Stimulated activated effector memory CD8-positive, alpha-beta T cell treated with anti-CD3 and anti-CD28 coated beads, Interleukin-12 subunit alpha, Interleukin-12 subunit beta, amount 100 ng/mL, for 72 hours (primary cell): Measurements from ENCODE around the gene ADM.
"Not testable (repeated sequence)": the region's sequence is repeated elsewhere in the genome, so short reads cannot be mapped to it uniquely, and the experiment has no call there.

ENCODE experiments used
- ATAC-seq: fragments of 150-1000 bp; cut with Tn5 transposase; 2 replicates; pipeline ENCODE4 v1.10.0; 2021
- DNase-seq, 2 donors: peaks; one replicate each; pipeline ENCODE4 v3.0.0; 2021 to 2022; ENCODE audit warnings: low spot score in 2 of 2
- H3K27ac Mint-ChIP-seq: one replicate; pipeline ENCODE4 v1.8.0; 2022; ENCODE audit warnings: mild to moderate bottlenecking, mixed read lengths
- H3K36me3 Mint-ChIP-seq: one replicate; pipeline ENCODE4 v1.8.0; 2022; ENCODE audit warnings: mild to moderate bottlenecking, mixed read lengths
- H3K4me1 Mint-ChIP-seq: one replicate; pipeline ENCODE4 v1.8.0; 2022; ENCODE audit warnings: mixed read lengths
- H3K4me3 Mint-ChIP-seq: one replicate; pipeline ENCODE4 v1.8.0; 2022; ENCODE audit warnings: mild to moderate bottlenecking, mixed read lengths
- H3K9me3 Mint-ChIP-seq: one replicate; pipeline ENCODE4 v1.8.0; 2022; ENCODE audit warnings: mixed read lengths

ADM gene, protein sequence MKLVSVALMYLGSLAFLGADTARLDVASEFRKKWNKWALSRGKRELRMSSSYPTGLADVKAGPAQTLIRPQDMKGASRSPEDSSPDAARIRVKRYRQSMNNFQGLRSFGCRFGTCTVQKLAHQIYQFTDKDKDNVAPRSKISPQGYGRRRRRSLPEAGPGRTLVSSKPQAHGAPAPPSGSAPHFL

DNA sequence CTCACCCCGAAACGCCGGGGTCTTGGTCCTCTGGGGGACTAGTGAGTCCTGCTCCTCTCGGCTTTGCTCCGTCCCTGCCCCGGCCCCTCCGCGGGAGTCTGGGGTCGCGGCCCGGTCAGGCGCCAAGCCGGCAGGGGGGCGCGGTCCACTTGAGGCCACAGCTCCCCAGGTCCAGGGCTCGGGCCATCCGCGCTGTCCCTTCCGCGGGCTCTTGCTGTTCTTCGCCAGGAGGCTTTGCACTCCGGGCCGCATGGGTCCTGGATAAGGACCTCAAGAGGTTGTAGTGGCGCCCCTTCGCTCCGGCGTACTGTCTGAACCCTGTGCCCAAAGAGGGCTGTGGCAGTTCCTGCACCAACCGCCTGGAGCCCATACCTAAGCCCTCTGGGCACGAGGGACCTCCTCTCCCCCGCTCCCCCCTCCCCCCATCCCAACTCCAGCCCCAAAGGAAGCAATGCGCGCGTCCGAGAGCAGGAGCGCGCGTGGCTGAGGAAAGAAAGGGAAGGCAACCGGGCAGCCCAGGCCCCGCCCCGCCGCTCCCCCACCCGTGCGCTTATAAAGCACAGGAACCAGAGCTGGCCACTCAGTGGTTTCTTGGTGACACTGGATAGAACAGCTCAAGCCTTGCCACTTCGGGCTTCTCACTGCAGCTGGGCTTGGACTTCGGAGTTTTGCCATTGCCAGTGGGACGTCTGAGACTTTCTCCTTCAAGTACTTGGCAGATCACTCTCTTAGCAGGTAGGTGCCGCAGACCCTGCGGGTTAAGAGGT is at the start of gene ADM:
ADM (plus strand) TSS at position 579 of the 767 bp plus-strand sequence. CDS start 628 bp downstream, outside the sequence.
- DNase-seq, result peak in 1 of 2 donors; percentile 66
- ATAC-seq, result peak; percentile 46
- Mint-ChIP-seq H3K27ac (peak within 1 kb of the TSS; percentile 74), H3K9me3 (no peaks in the 10 kb centered on the region), H3K36me3 (peaks cover 39% of the 10 kb centered on the region), H3K4me1 (peaks cover 50% of the 10 kb centered on the region), H3K4me3 (peak within 1 kb of the TSS; percentile 89)

DNA sequence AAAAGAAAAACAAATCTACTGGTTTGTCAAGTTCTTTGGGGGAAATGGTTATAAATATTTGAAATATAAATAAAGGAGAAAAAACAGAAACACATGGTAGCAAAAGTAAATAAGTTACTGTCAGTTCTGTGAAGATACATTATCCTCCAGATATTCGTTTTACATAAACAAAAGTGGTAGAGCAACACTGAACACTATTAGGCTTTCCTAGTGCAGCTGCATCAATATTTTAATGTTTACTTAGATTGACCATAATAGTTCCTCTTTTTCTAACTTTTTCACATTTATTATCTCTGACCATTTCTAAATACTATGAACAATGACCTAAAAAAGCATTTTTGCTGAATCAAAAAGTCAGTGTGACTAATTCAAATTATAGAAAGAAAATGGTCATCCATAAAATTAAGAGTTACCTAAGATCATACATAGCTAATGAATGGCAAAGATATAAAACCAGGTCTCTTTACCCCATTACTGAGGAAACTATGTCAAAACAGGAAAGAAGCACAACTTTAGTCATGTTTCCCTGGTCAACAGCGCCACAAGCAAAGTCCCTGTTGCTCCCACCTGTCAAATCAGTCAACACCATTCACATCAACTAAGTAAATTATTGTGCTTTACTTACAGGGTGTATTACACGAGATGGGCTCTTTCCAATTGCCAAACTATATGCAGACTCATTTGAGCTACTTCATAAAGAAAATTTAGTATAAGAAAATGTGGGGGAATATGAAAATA is 49.3 kb upstream of the ADM start:
- Mint-ChIP-seq H3K9me3 (no peaks in the 10 kb centered on the region), H3K27ac (no peak overlapping the region), H3K36me3 (no peaks in the 10 kb centered on the region), H3K4me1 (no peaks in the 10 kb centered on the region), H3K4me3 (no peak overlapping the region)
- DNase-seq (no peak), ATAC-seq (peak; percentile 21)

DNA sequence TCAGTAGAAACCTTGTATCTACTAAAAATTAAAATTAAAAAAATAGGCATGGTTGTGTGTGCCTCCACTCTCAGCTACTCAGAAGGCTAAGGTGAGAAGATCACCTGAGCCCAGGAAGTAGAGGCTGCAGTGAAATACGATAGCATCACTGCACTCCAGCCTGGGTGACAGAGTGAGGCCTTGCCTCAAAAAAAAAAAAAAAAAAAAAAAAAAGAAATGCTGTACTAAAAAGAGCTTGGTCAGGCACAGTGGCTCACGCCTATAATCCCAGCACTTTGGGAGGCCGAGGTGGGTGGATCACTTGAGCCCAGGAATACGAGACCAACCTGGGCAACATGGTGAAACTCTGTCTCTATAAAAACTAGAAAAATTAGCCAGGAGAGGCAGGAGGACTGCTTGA is 47.4 kb upstream of the ADM start:
- H3K27ac Mint-ChIP-seq, result no peak overlapping the region

DNA sequence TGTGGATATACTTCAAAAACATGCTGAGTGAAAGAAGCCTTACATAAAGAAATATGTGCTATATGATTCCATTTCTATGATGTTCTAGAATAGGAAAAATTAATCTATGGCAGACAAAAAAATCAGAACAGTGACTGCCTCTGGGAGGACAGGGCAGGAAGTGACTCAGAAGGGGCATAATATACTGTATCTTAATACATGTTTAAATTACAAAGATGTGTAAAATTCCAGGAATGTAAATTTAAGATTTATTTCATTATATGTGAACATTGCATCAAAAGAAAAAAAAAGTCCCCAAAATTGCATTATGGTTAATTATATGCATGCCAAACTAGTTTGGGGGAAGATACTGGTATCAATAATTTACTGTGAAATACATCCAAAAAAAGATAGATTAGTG is 43.1 kb upstream of the ADM start:
- H3K9me3 Mint-ChIP-seq, result no peaks in the 10 kb centered on the region
- no peak for DNase-seq

More for the DNA sequence above, 47.4 kb upstream of the ADM start:
- Mint-ChIP-seq H3K4me3 (no peak overlapping the region), H3K36me3 (no peaks in the 10 kb centered on the region), H3K4me1 (no peaks in the 10 kb centered on the region), H3K9me3 (no peaks in the 10 kb centered on the region)
- no peak for DNase-seq
- no peak for ATAC-seq

DNA sequence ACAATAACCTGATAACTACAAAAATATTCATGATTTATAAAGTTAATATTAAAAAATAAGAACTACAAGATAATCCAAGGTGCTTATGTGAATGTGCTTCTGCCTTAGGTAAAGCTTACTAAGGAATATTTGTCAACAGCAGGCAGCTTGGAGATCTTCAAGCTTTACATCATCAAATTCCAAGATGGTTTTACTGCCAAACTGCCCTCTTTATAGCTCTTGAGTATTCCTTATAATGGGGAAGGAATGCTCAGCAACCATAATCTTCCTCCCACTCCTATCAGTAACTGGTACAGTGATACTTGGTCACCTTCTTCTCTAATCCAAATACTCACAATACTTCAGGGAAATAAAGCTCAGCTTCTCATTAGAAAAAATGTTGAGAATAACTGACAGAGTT is 40.9 kb upstream of the ADM start:
- no peaks in the 10 kb centered on the region for H3K36me3 Mint-ChIP-seq
- no peaks in the 10 kb centered on the region for H3K9me3 Mint-ChIP-seq
- H3K27ac Mint-ChIP-seq, result no peak overlapping the region
- no peak overlapping the region for H3K4me3 Mint-ChIP-seq
- ATAC-seq, result no peak
- H3K4me1 Mint-ChIP-seq, result no peaks in the 10 kb centered on the region
- no peak for DNase-seq

More for the DNA sequence above, 43.1 kb upstream of the ADM start:
- Mint-ChIP-seq H3K4me1 (no peaks in the 10 kb centered on the region), H3K4me3 (no peak overlapping the region), H3K27ac (no peak overlapping the region), H3K36me3 (no peaks in the 10 kb centered on the region)
- no peak for ATAC-seq

DNA sequence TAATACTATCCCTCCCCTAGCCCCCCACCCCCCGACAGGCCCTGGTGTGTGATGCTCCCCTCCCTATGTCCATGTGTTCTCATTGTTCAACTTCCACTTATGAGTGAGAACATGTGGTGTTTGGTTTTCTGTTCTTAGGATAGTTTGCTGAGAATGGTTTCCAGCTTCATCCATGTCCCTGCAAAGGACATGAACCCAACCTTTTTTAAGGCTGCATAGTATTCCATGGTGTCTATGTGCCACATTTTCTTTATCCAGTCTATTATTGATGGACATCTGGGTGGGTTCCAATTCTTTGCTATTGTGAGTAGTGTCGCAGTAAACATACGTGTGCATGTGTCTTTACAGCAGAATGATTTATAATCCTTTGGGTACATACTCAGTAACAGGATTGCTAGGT is 40.2 kb upstream of the ADM start:
- not testable (repeated sequence) for H3K4me3 Mint-ChIP-seq, H3K27ac Mint-ChIP-seq, H3K4me1 Mint-ChIP-seq, H3K36me3 Mint-ChIP-seq, DNase-seq, H3K9me3 Mint-ChIP-seq, ATAC-seq

DNA sequence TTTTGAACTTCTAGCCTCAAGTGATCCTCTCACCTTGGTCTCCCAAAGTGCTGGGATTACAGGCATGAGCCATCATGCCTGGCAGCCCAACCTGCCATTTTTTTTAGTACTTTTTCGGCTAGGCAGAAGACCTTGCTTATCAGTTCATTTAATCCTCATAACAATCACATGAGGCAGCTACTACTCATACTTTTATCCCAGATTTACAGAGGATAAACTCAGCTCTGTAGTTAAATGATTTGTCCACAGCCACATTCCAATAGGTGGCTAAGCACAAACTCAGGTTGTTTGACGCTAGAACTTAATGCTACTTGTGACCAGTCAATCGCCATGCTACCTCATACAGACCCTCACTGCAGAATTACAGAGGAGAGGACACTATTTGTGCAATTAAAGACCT is 38.9 kb upstream of the ADM start:
- Mint-ChIP-seq H3K36me3 (no peaks in the 10 kb centered on the region), H3K4me3 (no peak overlapping the region), H3K4me1 (no peaks in the 10 kb centered on the region), H3K9me3 (no peaks in the 10 kb centered on the region), H3K27ac (no peak overlapping the region)
- ATAC-seq (no peak), DNase-seq (no peak)

DNA sequence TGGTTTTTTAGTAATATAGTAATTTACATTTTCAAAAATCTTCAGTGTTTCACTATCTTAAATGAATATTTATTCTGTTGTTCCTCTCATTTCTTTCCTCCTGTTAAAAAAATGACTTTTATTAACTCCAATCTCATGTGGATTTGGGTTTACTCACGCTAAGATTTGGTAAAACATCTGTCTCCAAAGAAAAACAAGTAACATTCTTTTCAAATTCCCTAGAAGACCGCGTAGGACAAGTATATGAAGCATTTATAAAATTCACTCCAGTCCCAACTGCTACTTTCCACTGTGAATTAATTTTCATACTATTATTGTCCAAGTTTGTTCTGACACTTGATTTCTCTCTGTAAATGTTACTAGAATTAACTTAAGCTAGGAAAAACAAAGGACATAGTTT is 37.1 kb upstream of the ADM start:
- DNase-seq, result no peak
- H3K27ac Mint-ChIP-seq, result no peak overlapping the region

DNA sequence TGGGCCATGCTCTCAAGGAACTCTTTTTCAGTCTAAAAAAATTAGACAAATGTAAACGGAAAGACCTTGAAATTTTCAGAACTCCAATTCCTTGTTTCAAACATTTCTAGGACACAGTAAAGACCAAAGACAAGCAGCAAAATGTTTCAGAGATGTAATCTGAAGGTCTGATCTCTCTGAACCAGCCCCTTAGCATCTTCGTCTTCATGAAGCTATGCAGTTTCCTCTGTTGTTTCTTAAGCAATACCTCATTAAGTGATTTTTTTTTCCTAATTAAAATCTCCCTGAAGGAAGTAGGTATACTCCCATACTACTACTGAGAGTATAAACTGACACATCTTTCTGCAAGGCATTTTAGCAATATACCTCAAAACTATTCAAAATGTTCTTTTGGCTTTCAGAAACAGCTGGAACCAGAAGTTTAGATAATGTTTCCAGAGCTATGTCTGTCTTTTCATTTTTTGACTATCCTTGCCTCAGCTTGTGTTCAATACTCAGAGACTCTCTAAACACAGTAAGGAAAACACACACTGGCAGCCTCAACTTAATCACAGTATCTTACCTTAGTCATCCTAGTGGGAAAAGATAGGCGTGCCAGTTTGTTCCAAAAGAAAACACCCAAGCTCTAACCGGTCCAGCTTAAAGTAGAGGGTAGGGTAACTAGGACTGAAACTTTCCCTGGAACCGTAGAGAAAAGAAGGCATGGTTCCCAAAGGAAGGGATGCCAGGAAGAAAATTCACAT is 36.0 kb upstream of the ADM start:
- no peaks in the 10 kb centered on the region for H3K9me3 Mint-ChIP-seq
- ATAC-seq (no peak), DNase-seq (no peak)

More for the DNA sequence above, 37.1 kb upstream of the ADM start:
- Mint-ChIP-seq H3K4me3 (no peak overlapping the region), H3K4me1 (no peaks in the 10 kb centered on the region), H3K9me3 (no peaks in the 10 kb centered on the region), H3K36me3 (no peaks in the 10 kb centered on the region)
- ATAC-seq, result no peak

DNA sequence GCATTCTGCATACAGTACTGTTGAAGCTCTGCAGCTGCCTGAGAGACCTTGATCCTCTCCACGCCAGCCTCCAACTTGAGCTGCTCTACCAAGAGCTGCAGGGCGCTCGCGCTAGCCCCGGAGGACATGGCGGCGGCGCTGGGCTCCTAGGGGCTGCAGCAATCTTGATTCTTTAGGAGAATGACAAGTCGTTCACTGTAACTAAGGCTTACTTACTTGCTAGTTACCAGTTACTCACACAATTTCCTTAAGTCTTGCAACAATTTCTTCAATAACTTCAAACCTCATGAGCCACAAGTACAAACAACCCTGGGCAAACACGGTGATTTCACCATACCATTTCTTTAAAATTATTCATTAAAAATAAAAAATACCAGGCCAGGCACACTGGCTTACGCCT is 32.7 kb upstream of the ADM start:
- Mint-ChIP-seq H3K9me3 (no peaks in the 10 kb centered on the region), H3K27ac (no peak overlapping the region), H3K4me3 (no peak overlapping the region), H3K36me3 (no peaks in the 10 kb centered on the region), H3K4me1 (peaks cover 6% of the 10 kb centered on the region)
- DNase-seq (no peak), ATAC-seq (peak; percentile 44)

More for the DNA sequence above, 36.0 kb upstream of the ADM start:
- H3K36me3 Mint-ChIP-seq, result no peaks in the 10 kb centered on the region
- no peak overlapping the region for H3K4me3 Mint-ChIP-seq
- no peak overlapping the region for H3K27ac Mint-ChIP-seq
- H3K4me1 Mint-ChIP-seq, result no peaks in the 10 kb centered on the region

DNA sequence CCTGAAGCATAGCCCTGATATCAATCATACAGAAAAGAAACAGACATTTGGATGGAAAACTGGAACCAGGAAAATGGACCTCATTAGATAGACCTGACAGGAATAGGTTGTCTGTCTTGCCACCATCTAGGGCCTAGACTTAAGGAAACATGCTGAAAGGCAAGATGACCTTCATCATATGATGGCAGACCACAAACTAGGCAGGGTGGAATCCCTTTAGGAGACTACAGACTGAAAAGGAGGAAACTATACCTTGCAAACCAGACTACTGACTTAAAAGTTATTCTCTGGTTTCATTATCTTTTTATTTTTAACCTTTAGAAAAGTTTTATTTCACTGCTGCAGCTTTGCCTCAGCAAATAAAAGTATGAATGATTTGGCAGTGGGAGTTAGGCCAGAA is 31.1 kb upstream of the ADM start:
- H3K4me1 Mint-ChIP-seq, result peaks cover 6% of the 10 kb centered on the region

DNA sequence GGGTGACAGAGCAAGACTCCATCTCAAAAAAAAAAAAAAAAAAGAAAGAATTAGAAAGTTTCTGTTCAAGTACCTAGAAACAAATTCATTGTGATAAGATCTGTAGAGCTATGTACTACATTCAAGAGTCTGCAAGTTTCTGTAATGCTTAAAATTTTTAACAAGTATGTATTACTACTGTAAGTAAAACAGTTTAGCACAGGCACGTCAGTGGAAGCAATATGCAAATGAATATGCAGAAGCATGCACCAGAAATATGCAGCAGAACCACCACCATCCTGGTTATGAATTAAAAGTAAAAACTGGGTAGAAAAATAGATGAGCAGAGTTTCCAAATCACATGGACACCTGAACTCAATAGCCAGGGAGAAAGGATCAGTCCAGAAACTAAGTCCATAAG is 30.1 kb upstream of the ADM start:
- ATAC-seq, result no peak
- no peak overlapping the region for H3K27ac Mint-ChIP-seq
- no peak overlapping the region for H3K4me3 Mint-ChIP-seq
- peaks cover 6% of the 10 kb centered on the region for H3K4me1 Mint-ChIP-seq
- H3K36me3 Mint-ChIP-seq, result no peaks in the 10 kb centered on the region
- no peak for DNase-seq
- no peaks in the 10 kb centered on the region for H3K9me3 Mint-ChIP-seq

More for the DNA sequence above, 31.1 kb upstream of the ADM start:
- Mint-ChIP-seq H3K9me3 (no peaks in the 10 kb centered on the region), H3K4me3 (no peak overlapping the region), H3K27ac (no peak overlapping the region), H3K36me3 (no peaks in the 10 kb centered on the region)
- DNase-seq (no peak), ATAC-seq (no peak)

DNA sequence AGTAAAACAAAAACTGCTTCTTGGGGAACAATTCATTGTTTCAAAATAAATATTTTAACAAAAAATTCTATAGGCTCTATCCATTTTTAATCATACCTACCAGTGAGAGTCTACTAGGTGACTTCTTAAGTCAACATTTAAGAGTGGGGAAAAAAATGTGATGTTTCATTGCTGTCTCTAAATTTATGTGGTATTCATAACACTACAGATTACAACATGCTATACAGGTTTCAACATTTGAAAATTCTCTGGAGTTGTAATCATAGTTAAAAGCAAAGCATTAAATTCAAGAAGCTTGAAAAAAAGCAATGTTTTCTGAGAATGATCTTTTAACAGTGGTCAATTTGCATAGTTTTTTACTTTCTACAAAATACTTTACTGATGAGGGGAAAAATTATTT is 29.2 kb upstream of the ADM start:
- H3K4me3 Mint-ChIP-seq, result no peak overlapping the region
- no peak overlapping the region for H3K27ac Mint-ChIP-seq
- H3K9me3 Mint-ChIP-seq, result no peaks in the 10 kb centered on the region
- peaks cover 6% of the 10 kb centered on the region for H3K4me1 Mint-ChIP-seq
- no peak for ATAC-seq
- no peaks in the 10 kb centered on the region for H3K36me3 Mint-ChIP-seq
- no peak for DNase-seq

DNA sequence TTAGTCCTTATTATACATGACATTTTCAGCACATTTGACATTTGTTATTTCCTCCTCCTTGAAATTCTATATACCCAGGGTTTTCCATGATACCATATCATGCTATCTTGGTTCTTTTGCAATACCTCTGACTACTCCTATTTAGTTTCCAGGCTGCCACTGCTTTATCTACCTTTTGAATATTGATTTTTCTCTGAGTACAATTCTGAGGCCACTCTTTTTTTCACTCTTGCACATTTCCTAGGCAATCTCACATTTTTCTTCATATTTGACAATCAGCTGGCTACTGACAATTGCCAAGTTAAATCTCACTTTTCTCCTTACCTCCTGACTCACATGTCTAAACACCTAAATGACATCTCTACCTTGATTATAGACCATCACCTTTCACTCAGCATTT is 22.8 kb upstream of the ADM start:
- no peak for DNase-seq
- H3K9me3 Mint-ChIP-seq, result no peaks in the 10 kb centered on the region
- H3K27ac Mint-ChIP-seq, result no peak overlapping the region
- H3K4me1 Mint-ChIP-seq, result peaks cover 11% of the 10 kb centered on the region
- no peaks in the 10 kb centered on the region for H3K36me3 Mint-ChIP-seq
- no peak overlapping the region for H3K4me3 Mint-ChIP-seq
- no peak for ATAC-seq

DNA sequence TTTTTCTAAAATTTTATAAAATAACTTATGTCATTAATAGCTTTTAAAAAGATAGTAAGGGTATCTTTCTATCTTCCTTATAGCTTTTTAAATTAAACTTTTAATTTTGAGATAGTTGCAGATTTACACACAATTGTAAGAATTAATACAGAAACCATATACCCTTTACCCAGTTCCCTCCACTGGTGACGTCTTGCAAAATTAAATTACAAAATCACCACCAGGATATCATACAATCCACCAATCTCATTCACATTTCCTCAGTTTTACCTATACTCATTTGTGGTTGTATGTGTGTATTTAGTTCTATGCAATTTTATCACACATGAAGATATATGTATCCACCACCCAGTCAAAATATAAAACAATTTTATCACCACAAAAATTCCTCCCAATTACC is 20.9 kb upstream of the ADM start:
- peaks cover 11% of the 10 kb centered on the region for H3K4me1 Mint-ChIP-seq
- H3K36me3 Mint-ChIP-seq, result no peaks in the 10 kb centered on the region

More for the DNA sequence above, 20.9 kb upstream of the ADM start:
- Mint-ChIP-seq H3K4me3 (no peak overlapping the region), H3K27ac (no peak overlapping the region), H3K9me3 (no peaks in the 10 kb centered on the region)
- DNase-seq (no peak), ATAC-seq (no peak)
